HG03139 (cell line): ENCODE data around the gene TP53RK.

Experiments used
- ATAC-seq: cut with Tn5 transposase; IDR thresholded peaks from one replicate; pipeline ENCODE4 v1.9.1; 2021; ENCODE audit not compliant: unreplicated experiment

Gene TP53RK

DNA sequence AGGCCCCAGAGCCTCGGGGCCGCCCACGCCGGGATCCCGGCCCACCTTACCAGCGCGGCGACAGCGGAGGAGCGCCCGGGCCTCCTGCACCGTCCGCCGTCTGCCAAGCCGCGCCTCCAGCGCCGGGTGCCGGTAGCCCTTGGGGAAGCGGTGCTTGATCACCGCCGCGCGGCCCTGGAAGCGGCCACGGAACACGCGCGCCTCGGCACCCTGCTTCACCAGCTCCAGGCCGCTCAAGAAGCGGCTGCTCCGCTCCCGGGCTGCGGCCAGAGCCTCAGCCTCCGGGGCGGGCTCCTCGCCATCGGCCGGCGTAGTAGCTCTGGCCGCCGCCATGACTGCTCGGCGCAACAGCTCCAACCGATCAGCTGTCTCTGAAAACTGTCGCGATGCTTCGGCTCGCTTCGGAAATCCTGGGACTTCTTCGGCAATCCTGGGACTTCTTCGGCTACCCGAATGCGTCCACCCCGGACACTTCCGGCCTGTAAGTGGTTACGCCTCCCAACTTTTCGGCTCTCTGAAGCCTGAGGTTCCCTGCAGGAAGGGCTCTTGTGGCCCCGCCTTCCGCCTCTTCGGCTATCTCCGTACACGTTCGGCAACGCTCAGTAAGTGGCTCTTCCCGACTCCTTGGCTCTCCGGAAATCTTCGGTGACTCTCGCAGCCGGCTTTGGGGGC is at the start of gene TP53RK:
Gene TP53RK (minus strand): TSS at position 363 of the 672 bp plus-strand sequence. CDS start 30 bp downstream, at position 333.
- peak; percentile 90 for ATAC-seq

DNA sequence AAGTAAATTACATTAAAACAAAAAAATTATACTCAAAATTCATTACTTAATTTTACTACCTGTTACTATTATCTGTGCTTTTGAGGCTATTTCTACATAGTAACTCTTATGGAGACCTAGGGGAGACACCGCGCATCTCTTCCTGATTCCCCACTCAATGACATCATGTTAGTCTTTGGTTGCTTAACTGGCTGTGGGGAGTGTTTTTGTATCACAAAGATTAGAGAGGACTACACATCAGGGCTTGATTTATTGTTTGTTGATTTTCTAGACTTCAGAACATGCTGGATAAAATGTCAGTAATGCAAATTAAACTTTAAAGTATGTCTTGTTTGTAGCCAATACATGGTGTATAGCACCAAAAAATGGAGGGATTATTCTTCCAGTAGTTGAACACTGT is 46.2 kb upstream of the TP53RK start:
- ATAC-seq: no peak

DNA sequence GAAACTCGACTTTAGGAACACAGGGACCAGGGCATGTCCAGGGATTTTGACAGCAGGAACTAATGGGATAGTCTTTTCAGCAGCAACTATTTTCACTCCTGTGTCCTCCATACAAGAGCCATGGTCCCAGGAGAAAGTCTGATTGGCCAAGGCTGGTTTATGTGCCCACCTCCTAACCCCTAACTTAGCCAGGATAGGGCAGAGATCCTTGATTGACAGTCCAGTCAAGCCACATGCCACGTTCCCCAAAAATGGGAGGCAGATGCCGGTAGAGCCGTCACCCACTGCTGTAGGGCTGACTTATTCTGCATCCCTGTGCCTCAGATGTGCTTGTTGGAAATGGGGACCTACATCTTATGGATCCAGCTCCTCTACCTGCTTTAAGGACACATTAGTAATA is 42.5 kb upstream of the TP53RK start:
- ATAC-seq: no peak

DNA sequence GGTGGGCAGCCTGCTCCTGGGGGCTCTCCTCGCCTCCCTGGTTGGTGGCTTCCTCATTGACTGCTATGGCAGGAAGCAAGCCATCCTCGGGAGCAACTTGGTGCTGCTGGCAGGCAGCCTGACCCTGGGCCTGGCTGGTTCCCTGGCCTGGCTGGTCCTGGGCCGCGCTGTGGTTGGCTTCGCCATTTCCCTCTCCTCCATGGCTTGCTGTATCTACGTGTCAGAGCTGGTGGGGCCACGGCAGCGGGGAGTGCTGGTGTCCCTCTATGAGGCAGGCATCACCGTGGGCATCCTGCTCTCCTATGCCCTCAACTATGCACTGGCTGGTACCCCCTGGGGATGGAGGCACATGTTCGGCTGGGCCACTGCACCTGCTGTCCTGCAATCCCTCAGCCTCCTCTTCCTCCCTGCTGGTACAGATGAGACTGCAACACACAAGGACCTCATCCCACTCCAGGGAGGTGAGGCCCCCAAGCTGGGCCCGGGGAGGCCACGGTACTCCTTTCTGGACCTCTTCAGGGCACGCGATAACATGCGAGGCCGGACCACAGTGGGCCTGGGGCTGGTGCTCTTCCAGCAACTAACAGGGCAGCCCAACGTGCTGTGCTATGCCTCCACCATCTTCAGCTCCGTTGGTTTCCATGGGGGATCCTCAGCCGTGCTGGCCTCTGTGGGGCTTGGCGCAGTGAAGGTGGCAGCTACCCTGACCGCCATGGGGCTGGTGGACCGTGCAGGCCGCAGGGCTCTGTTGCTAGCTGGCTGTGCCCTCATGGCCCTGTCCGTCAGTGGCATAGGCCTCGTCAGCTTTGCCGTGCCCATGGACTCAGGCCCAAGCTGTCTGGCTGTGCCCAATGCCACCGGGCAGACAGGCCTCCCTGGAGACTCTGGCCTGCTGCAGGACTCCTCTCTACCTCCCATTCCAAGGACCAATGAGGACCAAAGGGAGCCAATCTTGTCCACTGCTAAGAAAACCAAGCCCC is 36.2 kb upstream of the TP53RK start:
- ATAC-seq: no peak

DNA sequence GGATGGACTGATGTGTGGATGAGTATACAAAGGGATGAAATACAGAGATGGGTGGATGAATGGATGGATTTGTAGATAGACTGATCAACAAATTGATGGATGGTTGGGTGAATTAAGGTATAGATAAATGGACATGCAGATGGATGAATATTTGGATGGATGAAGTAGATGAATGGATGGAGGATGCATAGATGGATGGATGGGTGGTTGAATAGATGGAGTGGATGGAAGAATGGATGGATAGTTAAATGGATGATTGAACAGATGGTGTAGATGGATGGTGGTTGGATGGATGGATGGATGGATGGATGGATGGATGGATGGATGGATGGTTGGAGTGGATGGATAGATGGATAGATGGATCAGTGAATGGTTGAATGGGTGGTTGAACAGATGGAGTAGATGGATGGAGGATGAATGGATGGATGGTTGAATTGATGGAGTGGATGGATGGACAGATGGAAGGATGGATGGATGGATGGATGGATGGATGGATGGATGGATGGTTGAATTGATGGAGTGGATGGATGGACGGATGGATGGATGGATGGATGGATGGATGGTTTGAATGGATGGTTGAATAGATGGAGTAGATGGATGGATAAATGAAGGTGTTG is 35.2 kb upstream of the TP53RK start:
- no peak for ATAC-seq

DNA sequence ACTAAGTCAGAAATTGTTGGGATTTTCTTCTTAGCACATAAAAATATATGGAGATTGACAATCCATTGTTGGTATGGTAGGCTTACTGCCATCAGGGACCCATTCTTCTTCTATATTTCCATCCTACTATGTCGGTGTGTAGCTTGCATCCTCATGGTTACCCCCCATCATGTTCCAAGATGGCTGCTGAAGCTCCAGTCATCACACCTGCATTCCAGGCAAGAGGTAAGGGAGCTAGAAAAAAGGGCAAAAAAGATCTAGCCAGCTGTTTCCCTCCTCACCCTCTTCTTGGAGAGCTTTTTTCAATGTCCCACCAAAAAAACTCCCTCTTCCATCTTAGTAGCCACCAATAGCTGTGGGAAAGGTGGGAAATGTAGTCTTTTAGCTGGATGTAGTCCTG is 33.8 kb upstream of the TP53RK start:
- ATAC-seq: no peak

DNA sequence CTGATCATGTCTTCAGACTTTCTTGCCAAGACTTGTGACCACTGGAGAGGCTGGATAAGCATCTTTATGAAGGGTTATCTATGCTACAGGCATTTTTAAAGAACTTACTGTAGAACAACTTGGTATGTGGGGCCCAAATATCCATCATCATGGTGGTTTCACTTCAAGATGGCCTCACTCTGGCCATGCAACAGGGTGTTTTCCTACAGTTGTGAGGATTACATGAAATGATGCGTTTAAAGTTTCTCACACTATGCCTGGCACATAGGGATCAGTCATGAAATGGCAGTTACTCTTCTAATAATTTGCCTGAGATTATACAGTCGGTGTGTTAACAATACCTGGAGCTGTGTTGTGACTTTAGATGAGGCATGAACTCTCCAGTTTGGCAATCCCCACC is 33.2 kb upstream of the TP53RK start:
- no peak for ATAC-seq

DNA sequence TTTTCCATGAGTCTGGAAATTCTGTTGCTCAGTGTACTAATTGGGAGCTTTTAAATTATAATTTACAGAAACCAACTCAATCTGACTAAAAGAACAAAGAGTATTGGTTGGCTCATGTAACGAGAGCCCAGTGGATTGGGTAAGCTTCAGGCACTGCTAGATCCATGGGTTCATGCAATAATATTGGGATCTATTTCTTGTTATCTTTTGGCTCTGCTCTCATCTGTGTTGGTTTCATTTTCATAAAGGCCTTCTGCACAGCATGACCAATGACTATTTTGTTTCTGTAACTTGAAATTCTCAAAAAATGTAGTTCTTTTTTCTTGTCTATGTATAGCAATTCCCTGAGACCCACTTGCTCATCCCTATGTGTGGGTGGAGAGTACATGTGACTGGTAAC is 32.2 kb upstream of the TP53RK start:
- ATAC-seq: no peak

DNA sequence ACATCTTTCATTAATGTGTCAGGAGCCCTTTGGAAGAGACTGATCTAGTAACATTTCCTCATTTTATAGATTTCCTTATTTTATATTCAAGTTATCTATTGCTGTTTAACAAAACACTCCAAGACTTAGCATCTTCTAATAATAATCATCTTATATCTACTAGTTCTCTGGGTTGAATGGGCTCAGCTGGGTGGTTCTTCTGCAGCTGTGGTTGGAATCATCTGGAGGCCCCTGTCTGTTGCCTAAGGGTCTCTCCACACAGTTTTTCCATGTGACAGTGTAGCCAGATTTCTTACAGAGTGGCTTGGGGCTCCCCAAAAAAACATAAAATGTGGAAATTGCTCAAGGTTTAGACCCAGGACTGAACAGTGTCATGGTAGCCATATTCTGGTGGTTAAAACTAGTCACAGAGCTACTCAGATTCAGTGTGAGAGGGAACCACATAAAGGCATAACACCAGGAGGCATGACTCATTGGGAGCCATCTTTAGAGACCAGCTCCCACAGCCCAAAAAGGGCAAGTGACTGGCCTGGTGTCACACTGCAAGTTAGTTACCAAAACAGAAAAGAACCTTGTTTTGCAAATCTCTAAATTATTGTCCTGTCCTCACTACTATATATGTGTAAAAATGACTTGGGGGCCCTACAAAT is 31.7 kb upstream of the TP53RK start:
- ATAC-seq: no peak

DNA sequence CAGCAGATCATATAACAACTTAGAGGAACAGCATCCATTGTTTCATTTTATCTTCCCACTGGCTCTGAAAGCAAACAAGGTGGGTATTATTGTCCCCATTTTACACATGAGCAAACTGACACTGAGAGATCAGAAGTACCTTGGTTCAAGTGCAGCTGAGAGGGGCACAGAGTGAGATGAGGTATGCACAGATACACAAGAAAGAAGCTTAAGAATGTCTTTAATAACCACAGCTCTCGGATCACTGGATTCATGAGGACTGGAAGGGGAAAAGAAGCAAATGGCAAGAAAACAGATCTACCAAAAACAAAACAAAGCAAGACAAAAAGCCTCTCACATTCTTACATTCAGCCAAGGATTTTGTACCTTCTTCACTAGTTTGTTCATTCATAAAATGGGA is 30.8 kb upstream of the TP53RK start:
- ATAC-seq: no peak

DNA sequence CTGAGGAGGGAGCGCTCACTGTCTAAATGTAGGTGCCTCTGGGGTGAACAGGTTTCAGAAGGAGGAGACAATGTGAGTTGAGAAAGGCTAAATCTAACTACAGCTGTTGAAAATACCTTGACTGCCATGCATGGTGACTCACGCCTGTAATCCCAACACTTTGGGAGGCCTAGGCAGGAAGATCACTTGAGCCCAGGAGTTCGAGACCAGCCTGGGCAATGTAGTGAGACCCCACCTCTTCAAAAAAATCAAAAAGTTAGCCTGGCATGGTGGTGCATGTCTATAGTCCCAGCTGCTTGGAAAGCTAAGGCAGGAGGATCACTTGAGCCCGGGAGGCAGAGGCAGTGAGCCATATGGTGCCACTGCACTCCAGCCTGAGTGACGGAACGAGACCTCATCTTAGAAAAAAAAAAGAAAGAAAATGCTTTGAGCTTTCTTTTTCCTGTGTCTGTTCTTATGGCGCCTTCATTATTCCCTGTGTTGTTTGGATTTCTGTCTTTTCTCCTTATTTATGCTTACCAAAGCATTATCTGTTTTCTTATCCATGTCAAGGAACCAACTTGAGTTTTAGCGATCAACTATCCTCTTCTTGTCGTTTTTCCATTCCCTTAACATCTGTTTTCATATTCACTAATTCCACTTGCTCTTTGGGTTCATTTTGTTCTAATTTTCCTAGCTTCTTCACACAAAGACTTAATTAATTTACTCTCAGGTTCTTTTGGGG is 28.7 kb upstream of the TP53RK start:
- ATAC-seq: no peak

DNA sequence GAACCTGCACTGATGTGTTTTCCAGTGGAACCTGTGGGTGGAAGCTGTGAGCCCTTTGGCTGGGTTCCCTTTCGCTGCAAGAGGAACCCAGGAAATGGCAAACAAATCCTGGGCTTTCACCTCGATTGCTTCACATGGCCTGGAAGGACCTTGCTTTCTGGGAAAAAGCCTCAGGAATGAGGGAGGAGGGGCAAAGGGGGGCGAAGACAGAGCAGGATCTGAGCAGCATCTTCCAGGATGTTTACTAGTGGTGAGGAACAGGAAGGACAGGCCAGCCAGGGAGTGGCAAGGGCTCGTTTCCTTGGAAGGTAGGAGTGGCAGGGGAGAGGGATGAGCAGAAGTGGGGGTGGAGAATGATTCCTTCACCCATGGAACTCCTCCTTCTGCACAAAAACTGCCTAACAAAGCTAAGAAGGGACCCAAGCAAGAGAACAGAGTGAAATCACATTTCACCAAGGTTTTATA is 26.1 kb upstream of the TP53RK start:
- ATAC-seq: no peak

DNA sequence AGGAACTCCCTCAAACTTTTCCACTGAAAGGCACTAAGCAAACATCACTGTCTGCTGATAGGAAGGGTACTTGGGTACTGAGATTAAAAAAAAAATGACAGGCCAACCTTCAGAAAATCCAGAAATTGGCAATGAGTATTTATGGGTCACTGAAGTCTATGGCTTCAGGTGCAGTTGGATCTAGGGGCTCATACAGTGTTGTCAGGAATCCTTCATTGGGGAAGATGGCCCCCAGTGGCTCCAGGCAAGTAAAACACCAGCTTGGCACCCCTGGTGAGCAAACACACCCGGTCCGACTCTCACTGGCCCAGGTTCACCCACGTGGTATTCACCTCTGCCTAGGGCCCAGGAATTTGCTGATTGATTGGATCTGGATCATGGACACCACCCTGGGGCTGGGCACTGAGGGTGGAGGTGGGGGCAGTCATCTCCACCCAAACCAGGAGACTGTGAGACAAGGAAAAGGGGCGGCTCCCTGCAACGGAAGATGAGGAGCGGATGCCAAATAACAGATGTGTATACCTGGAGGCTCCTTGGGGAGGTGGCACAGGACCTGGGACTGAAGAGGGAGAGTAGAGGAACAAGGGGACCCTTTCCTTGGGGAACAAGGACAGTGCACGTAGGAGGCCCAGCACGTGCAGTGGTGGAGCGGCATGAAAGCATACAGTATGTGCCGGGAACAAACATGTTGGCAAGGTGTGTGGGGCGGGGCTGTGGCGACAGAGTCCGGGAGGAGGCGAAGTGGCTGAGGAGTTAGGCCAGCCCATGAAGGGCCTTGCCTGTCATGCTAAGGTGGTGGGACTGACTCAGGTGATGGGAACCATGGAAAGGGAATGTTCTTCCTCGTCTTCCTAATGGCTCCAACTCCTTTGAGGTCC is 25.0 kb upstream of the TP53RK start:
- ATAC-seq: no peak

DNA sequence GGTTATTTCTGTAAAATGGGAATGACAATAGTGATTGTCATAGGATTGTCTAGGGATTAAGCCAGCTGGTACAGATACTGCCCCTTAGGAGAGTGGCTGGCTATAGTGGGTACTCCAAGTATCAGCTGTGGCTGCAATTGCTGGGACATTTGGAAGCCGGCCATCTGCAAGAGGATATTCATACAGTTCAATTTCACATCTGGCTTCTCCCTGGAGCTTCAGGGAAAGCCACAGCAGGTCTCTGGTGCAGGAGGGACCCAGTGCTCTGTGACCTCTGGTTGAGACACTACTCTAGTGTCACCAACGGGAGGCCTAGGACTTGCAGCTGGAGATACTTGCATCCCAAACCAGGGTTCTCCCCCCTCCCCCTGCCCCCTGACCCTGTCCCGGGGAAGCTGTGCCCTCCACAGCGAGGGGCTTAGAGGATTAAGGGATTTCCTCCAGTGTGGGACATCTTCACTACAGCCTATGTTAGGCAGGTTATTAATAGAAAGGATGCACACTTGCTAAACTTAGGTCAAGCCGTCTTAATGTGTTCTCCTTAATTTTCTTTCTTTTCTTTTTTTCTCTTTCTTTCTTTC is 22.9 kb upstream of the TP53RK start:
- ATAC-seq: no peak

DNA sequence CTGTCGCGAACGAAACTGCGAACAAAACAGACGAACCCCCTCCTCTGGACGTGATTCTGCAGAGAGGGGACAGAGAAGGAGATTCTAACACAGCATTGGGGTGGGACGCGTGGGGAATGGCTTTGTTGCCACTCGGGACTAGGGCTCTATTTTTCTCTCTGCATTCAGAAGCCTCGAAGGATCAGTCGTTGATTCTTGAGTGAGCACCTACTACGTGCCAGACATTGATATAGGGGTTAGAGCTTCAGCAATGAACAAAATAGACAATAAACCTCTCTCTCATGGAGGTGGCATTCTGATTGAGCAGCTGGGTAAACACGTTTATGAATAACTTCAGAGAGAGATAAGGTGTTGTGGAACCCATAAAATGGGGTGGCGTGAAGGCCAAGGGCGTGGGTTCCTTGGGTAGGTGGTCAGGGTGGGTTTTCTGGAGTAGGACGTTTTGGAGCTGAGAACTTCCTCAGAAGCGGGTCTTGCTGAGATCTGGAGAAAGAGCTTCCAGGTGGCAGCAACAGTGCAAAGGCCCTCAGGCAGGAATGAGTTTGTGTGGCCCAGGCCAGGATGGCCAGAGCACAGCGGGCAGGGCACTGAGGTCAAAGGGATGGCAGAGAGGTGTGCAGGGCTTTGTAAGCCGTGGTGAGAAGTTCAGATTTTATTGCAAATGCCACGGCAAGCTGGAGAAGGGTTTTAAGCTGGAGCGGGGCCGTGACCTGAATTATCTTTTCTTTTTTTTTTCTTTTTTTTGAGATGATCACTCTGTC is 21.1 kb upstream of the TP53RK start:
- no peak for ATAC-seq

DNA sequence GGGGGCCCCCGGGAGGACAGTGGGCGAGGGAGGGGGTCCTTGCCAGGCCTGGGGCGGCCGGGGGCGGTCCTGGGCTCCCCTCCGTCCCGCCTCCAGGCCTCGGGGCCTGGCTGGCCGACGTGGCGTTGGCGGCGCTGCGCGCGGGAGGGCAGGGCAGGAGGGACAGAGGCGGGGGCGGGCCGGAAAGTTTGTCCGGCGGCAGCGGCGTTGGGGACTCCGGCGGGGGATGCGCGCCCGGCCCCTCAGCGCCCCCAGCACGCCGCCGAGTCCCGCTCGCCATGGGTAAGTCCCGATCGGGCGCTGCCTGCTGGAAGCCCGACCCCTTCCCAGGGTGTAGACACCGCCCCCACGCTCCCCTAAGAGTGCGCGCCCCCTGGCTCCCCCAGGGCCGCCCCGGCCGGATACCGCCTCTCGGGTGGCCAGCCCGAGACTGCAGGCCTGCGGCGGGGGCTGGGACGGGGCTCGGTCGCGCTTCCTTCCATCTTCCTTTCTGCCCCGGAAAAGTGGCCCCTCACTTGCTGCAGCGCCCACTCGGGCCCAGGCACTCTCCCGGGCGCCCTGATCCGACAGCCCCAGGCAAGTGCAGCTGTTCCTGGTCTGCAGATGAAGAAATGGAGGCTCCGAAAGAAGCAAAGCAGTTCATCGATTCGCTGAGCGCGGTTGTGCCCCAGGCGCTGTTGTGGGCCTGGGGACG is 20.4 kb upstream of the TP53RK start, which contains the start of gene SLC2A10:
Gene SLC2A10 (plus strand): TSS at position 191 of the 694 bp plus-strand sequence. CDS start 88 bp downstream, at position 279.
- no peak for ATAC-seq

DNA sequence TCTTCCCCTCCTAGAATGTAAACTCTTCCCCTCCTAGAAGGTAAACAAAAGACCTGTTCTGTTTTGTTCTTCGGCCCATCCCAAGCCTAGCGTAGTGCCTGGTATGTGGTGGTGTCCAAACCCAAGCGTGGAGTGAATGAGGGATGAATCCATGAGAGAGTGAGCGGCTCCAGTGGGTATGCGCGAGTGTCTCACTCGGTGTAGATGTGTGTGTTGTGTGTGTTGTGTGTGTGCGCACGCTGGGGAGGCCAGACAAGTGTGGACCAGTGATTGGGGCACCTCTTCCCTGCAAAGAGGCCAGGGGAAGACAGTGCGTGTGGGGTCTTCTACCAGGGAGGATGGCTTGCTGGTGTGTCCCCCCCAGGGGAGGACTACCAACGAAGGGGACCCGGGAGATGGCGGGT is 19.8 kb upstream of the TP53RK start:
- no peak for ATAC-seq
